ENCODE measurements around the gene PPFIA4. TPM values are rescaled to one million over a fixed set of nuclear protein-coding genes. Genes with fewer than 3 reads are reported as not detected.

PPFIA4 gene
- total and polyA plus RNA-seq, 2 of the 4 experiments (the other 2 are of a cell fraction), result 5.4 to 13.7 TPM

DNA sequence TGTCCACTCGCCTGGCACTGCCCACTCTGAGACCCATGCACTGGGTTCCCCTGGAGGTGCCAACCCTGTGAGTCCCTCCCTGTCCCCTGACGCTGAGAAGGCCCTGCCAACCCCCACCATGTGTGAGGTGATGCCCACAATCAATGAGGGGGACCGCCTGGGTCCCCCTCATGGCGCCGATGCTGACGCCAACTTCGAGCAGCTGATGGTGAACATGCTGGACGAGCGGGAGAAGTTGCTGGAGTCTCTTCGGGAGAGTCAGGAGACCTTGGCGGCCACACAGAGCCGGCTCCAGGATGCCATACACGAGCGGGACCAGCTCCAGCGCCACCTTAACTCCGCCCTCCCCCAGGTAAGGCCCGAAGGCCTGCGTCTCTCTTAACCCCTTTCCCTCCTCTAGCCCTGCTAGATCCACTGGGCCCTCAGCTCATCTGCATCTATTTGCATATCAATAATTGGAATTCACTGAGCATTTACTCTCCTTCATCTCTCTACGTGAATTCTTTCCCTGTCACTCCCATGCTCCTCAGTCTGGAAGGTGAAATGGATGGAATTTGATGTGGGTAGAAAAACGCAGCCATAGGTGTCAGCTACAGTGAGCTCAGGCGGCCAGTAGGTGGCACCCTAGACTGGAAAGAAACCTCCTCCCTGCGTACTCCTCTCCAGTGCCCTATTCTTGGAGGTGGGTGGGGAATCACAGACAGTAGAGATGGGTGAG, 12.8 kb downstream of the PPFIA4 start:
- Histone ChIP-seq H4K20me1 (ENCODE audit: insufficient read depth, low read length) (peaks cover 21% of the 10 kb centered on the region), H2BK120ac (ENCODE audit: low read depth, low read length) (no peak overlapping the region), H3K27ac (ENCODE audit: insufficient read depth, low read length) (no peak overlapping the region), H4K5ac (ENCODE audit: low read depth, low read length) (no peak overlapping the region), H3K56ac (ENCODE audit: extremely low read depth, insufficient read depth, low read length) (no peak overlapping the region), H3K4me1 (ENCODE audit: control insufficient read depth, insufficient read depth, low read length) (peaks cover 25% of the 10 kb centered on the region), H3K23ac (ENCODE audit: low read depth, low read length) (no peak overlapping the region), H3K9me1 (ENCODE audit: insufficient read depth, low read length) (0 out of 2 replicates have a peak, but pooled peaks cover 5% of the 10 kb centered on the region), H2AK9ac (replicated peaks; ENCODE audit: low read depth, low read length, poor library complexity) (no peak overlapping the region), H2BK15ac (ENCODE audit: low read depth, low read length) (no peak overlapping the region), H4K8ac (ENCODE audit: low read depth in 2 of 2, low read length in 2 of 2) (no peak overlapping the region), H3K9me3 (ENCODE audit: control insufficient read depth, insufficient read depth, low read length) (no peaks in the 10 kb centered on the region), H3K36me3 (ENCODE audit: control insufficient read depth, insufficient read depth, low read length) (0 out of 2 replicates have a peak, but pooled peaks cover 4% of the 10 kb centered on the region), H3K18ac (ENCODE audit: low read depth, low read length) (no peak overlapping the region), H2AK5ac (ENCODE audit: low read depth, low read length) (no peak overlapping the region), H2BK20ac (ENCODE audit: low read depth, low read length) (no peak overlapping the region), H4K91ac (ENCODE audit: insufficient read depth, low read depth, low read length) (no peak overlapping the region; the same call in 1 of the 2 replicates), H3K14ac (replicated peaks; ENCODE audit: low read depth, low read length) (no peak overlapping the region), H3K79me1 (ENCODE audit: low read depth in 1 of 2, low read length in 2 of 2) (peaks cover 0 to 7% of the 10 kb centered on the region in 2 experiments; a peak in 1 of 4 replicates), H3K4me2 (ENCODE audit: low read depth, low read length) (no peak overlapping the region), H3K27me3 (ENCODE audit: control insufficient read depth, insufficient read depth, low read length) (no peaks in the 10 kb centered on the region), H3K9ac (ENCODE audit: low read depth, low read length) (no peak overlapping the region), H3K4ac (ENCODE audit: low read depth, low read length) (no peak overlapping the region), H3K4me3 (ENCODE audit: insufficient read depth, low read depth, low read length) (no peak overlapping the region), H2AFZ (replicated peaks; ENCODE audit: low read length, poor library complexity) (peak overlapping the region; percentile 4), H2BK5ac (ENCODE audit: low read depth, low read length, poor library complexity, severe bottlenecking) (no peak overlapping the region)
- dilution Hi-C loops (cut with HindIII; ENCODE audit: low sequenced_read_pairs, unreplicated experiment) (no loop called here), in situ Hi-C loops (cut with MboI; ENCODE audit: low sequenced_read_pairs) (loop anchor here (5.0 kb wide), 1 partner anchor 178 kb away; no protein-coding TSS in a partner anchor), intact Hi-C loops (cut with micrococcal nuclease) (loop anchor here (1.0 to 10.0 kb wide), 5 partner anchors 78 to 446 kb away; no protein-coding TSS in a partner anchor)
- BruUV-seq (replicated peaks), result no TSS peak
- DNase-seq (peak; percentile 65), ATAC-seq (ENCODE audit: low read depth) (peak; percentile 79)
- TF ChIP-seq, protein P1, sequence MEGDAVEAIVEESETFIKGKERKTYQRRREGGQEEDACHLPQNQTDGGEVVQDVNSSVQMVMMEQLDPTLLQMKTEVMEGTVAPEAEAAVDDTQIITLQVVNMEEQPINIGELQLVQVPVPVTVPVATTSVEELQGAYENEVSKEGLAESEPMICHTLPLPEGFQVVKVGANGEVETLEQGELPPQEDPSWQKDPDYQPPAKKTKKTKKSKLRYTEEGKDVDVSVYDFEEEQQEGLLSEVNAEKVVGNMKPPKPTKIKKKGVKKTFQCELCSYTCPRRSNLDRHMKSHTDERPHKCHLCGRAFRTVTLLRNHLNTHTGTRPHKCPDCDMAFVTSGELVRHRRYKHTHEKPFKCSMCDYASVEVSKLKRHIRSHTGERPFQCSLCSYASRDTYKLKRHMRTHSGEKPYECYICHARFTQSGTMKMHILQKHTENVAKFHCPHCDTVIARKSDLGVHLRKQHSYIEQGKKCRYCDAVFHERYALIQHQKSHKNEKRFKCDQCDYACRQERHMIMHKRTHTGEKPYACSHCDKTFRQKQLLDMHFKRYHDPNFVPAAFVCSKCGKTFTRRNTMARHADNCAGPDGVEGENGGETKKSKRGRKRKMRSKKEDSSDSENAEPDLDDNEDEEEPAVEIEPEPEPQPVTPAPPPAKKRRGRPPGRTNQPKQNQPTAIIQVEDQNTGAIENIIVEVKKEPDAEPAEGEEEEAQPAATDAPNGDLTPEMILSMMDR (conservative IDR thresholded peaks at IDR 0.05; ENCODE audit: low read depth, low read length), result peak; percentile 90
- TF ChIP-seq BHLHE40 (IDR thresholded peaks at IDR 0.05; ENCODE audit: low read depth, low read length) (no peak), RAD21 (IDR thresholded peaks at IDR 0.05; ENCODE audit: low read length) (peak; percentile 90), SMC3 (IDR thresholded peaks at IDR 0.05; ENCODE audit: low read depth, low read length) (peak; percentile 76)
- 83% methylated on average over 7 of the region's 22 CpGs; no CpG with 5 or more reads in 1 of the 2 experiments for WGBS, 2 experiments (ENCODE audit: extremely low coverage in 2 of 2, insufficient read length in 1 of 2)
- CTCF ChIA-PET, result interaction anchor here (0.8 to 7.2 kb wide), 20 partner anchors 10 to 240 kb away, joined by 3 to 49 read pairs (median 6); partner anchors contain the start of gene PPFIA4
- POLR2A ChIA-PET (ENCODE audit: unreplicated experiment), result no interaction called here
